ENCODE measurements around the gene PTPRG.

The PTPRG gene

GRCh38 chr3:61929617-61930016 lies 368.2 kb downstream of the PTPRG start:
- no peak for DNase-seq (ENCODE audit: low spot score)

- no peak for DNase-seq (ENCODE audit: low spot score)
Observed at GRCh38 chr3:61932499-61932898, 371.1 kb downstream of the PTPRG start.

GRCh38 chr3:61933798-61934504 lies 372.6 kb downstream of the PTPRG start:
- DNase-seq (ENCODE audit: low spot score), result no peak

GRCh38 chr3:61934505-61934871 lies 373.1 kb downstream of the PTPRG start:
- DNase-seq (ENCODE audit: low spot score), result no peak

- no peak for DNase-seq (ENCODE audit: low spot score)
Observed at GRCh38 chr3:61935814-61936213, 374.4 kb downstream of the PTPRG start.

- no peak for DNase-seq (ENCODE audit: low spot score)
Observed at GRCh38 chr3:61936344-61936937, 375.1 kb downstream of the PTPRG start.

GRCh38 chr3:61937477-61937876 lies 376.1 kb downstream of the PTPRG start:
- no peak for DNase-seq (ENCODE audit: low spot score)

- DNase-seq (ENCODE audit: low spot score), result no peak
Observed at GRCh38 chr3:61938878-61939549, 377.6 kb downstream of the PTPRG start.

- DNase-seq (ENCODE audit: low spot score), result no peak
Observed at GRCh38 chr3:61940236-61940635, 378.9 kb downstream of the PTPRG start.

- no peak for DNase-seq (ENCODE audit: low spot score)
Observed at GRCh38 chr3:61943975-61944374, 382.6 kb downstream of the PTPRG start.

GRCh38 chr3:61944726-61945125 lies 383.4 kb downstream of the PTPRG start:
- DNase-seq (ENCODE audit: low spot score), result no peak

- DNase-seq (ENCODE audit: low spot score), result no peak
Observed at GRCh38 chr3:61945657-61946056, 384.3 kb downstream of the PTPRG start.

- DNase-seq (ENCODE audit: low spot score), result no peak
Observed at GRCh38 chr3:61946570-61947324, 385.4 kb downstream of the PTPRG start.

- no peak for DNase-seq (ENCODE audit: low spot score)
Observed at GRCh38 chr3:61947456-61947855, 386.1 kb downstream of the PTPRG start.

- no peak for DNase-seq (ENCODE audit: low spot score)
Observed at GRCh38 chr3:61948699-61949305, 387.4 kb downstream of the PTPRG start.

- DNase-seq (ENCODE audit: low spot score), result peak; percentile 17
Observed at GRCh38 chr3:61954097-61954540, 392.7 kb downstream of the PTPRG start.

GRCh38 chr3:61955483-61955882 lies 394.1 kb downstream of the PTPRG start:
- no peak for DNase-seq (ENCODE audit: low spot score)

- DNase-seq (ENCODE audit: low spot score), result no peak
Observed at GRCh38 chr3:61956236-61956635, 394.9 kb downstream of the PTPRG start.

- DNase-seq (ENCODE audit: low spot score), result no peak
Observed at GRCh38 chr3:61957259-61957658, 395.9 kb downstream of the PTPRG start.

- DNase-seq (ENCODE audit: low spot score), result no peak
Observed at GRCh38 chr3:61960976-61961375, 399.6 kb downstream of the PTPRG start.

- DNase-seq (ENCODE audit: low spot score), result no peak
Observed at GRCh38 chr3:61961900-61962299, 400.5 kb downstream of the PTPRG start.

GRCh38 chr3:61964566-61964965 lies 403.2 kb downstream of the PTPRG start:
- peak; percentile 36 for DNase-seq (ENCODE audit: low spot score)

All from SW480 (cell line).